ENCODE data around the gene LIMS2. TPM values are rescaled to one million over a fixed set of nuclear protein-coding genes. Genes with fewer than 3 reads are reported as not detected.

Gene LIMS2
- total and polyA plus RNA-seq, 2 donors (not counting 1 experiment from before 2014, with no cell fraction given), result 1.8 to 17.3 TPM

DNA sequence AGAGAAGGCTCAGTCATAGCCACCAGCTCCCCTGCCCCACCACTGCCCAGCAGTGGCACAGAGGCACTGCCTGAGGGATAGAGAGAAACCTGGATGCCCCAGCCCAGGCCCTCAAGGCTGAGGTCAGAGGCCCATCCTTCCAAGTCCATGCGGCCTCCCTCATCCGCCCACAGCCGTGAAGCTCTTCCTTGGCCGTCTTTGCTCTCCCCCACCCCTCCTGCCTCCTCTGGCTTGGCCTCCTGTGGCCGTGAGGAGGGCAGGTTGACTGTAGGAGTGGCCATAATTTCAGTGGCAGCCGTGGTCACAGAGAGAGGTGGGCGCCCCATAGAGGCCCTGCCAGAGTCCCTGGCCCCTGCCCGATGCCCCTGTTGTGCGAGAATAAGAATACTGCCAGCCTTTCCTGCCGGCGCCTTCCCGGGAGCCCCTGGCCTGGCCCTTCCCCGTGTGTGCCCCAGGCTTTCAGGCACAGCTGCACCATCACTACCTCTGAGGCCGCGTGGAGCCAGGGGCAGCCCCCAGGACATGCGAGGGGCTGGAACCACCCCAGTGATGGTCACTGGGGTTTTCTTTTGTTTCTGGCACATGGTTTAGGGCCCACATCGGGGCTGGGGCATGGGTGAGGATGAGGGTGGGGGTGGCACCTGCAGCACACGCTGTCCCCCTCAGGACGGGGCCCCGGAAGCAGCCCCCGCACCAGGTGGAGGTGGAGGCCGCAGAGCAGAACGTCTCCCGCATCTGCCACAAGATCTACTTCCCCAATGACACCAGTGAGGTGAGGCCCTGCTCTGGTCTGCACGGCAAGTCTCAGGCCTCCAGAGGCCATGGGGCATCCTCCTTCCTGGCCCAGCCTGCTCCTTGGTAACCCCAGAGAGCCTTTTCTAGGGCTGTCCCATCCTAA, 42.5 kb downstream of the LIMS2 start:
- no peak for DNase-seq (ENCODE audit: low read depth in 2 of 2)
- no peaks in the 10 kb centered on the region for H3K9me3 ChIP-seq (ENCODE audit: control insufficient read depth, insufficient read depth, low read depth, low read length)
- no peak overlapping the region for H2AFZ ChIP-seq (ENCODE audit: low read length)
- H3K4me2 ChIP-seq (ENCODE audit: extremely low read depth, insufficient read depth, low read length), result no peak overlapping the region
- H3K27me3 ChIP-seq (ENCODE audit: control insufficient read depth, insufficient read depth, low read length), result no peaks in the 10 kb centered on the region
- TF ChIP-seq, protein P1, sequence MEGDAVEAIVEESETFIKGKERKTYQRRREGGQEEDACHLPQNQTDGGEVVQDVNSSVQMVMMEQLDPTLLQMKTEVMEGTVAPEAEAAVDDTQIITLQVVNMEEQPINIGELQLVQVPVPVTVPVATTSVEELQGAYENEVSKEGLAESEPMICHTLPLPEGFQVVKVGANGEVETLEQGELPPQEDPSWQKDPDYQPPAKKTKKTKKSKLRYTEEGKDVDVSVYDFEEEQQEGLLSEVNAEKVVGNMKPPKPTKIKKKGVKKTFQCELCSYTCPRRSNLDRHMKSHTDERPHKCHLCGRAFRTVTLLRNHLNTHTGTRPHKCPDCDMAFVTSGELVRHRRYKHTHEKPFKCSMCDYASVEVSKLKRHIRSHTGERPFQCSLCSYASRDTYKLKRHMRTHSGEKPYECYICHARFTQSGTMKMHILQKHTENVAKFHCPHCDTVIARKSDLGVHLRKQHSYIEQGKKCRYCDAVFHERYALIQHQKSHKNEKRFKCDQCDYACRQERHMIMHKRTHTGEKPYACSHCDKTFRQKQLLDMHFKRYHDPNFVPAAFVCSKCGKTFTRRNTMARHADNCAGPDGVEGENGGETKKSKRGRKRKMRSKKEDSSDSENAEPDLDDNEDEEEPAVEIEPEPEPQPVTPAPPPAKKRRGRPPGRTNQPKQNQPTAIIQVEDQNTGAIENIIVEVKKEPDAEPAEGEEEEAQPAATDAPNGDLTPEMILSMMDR (conservative IDR thresholded peaks at IDR 0.05 in 1 of 2, IDR thresholded peaks at IDR 0.05 in 1 of 2; ENCODE audit: low read depth in 1 of 2, low read length in 2 of 2), result no peak
- TF ChIP-seq EZH2 (IDR thresholded peaks at IDR 0.05; ENCODE audit: low read length, missing control alignments), result no peak
- H3K9ac ChIP-seq (ENCODE audit: insufficient read depth, low read length), result no peak overlapping the region
- no peaks in the 10 kb centered on the region for H3K36me3 ChIP-seq (ENCODE audit: control insufficient read depth, insufficient read depth, low read length)
- H3K4me1 ChIP-seq (ENCODE audit: control insufficient read depth, extremely low read depth, insufficient read depth, low read length), result peaks cover 7% of the 10 kb centered on the region
- H4K20me1 ChIP-seq (ENCODE audit: control insufficient read depth, extremely low read depth, insufficient read depth, low read length), result no peaks in the 10 kb centered on the region
- H3K27ac ChIP-seq (ENCODE audit: insufficient read depth, low read length), result no peak overlapping the region
- no peaks in the 10 kb centered on the region for H3K79me2 ChIP-seq (ENCODE audit: control insufficient read depth, insufficient read depth, low read length)
- H3K4me3 ChIP-seq (replicated peaks in 1 of 4; ENCODE audit: control extremely low read depth in 1 of 4, insufficient read depth in 1 of 4, low read depth in 3 of 4, low read length in 4 of 4), result no peak overlapping the region

DNA sequence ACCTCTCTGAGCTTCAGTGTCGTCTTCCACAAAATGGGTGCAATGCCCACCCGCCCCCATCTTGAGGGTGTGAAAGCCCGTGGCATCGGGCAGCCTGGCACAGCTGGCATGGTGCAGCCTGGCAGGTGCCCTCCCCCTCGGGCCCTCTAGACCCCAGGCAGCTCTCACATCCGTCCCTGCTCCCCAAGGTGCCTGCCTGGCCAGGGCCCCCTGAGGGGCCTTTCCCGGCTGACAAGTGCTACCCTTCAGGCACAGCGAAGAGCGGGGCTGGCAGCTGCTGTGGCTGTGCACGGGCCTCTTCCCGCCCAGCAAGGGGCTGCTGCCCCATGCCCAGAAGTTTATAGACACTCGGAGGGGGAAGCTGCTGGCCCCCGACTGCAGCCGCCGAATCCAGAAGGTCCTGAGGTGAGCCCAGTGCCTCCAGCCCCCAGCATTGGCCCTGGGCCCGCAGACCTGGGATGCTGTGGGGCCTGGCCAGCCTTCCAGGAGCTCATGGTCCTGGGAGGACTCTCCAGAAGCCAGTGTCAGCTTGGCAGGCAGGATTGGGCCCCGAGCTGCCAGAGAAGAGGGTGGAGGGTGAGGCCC, 43.2 kb downstream of the LIMS2 start:
- Histone ChIP-seq H3K9ac (ENCODE audit: insufficient read depth, low read length) (no peak overlapping the region), H3K9me3 (ENCODE audit: control insufficient read depth, insufficient read depth, low read depth, low read length) (no peaks in the 10 kb centered on the region), H3K4me2 (ENCODE audit: extremely low read depth, insufficient read depth, low read length) (no peak overlapping the region), H3K4me1 (ENCODE audit: control insufficient read depth, extremely low read depth, insufficient read depth, low read length) (peaks cover under 1% of the 10 kb centered on the region), H2AFZ (ENCODE audit: low read length) (no peak overlapping the region), H3K27ac (ENCODE audit: insufficient read depth, low read length) (no peak overlapping the region), H3K4me3 (replicated peaks in 1 of 4; ENCODE audit: control extremely low read depth in 1 of 4, insufficient read depth in 1 of 4, low read depth in 3 of 4, low read length in 4 of 4) (no peak overlapping the region), H3K27me3 (ENCODE audit: control insufficient read depth, insufficient read depth, low read length) (no peaks in the 10 kb centered on the region), H4K20me1 (ENCODE audit: control insufficient read depth, extremely low read depth, insufficient read depth, low read length) (no peaks in the 10 kb centered on the region), H3K36me3 (ENCODE audit: control insufficient read depth, insufficient read depth, low read length) (no peaks in the 10 kb centered on the region), H3K79me2 (ENCODE audit: control insufficient read depth, insufficient read depth, low read length) (no peaks in the 10 kb centered on the region)
- no peak for DNase-seq (ENCODE audit: low read depth in 2 of 2)
- TF ChIP-seq, protein P1 (conservative IDR thresholded peaks at IDR 0.05 in 1 of 2, IDR thresholded peaks at IDR 0.05 in 1 of 2; ENCODE audit: low read depth in 1 of 2, low read length in 2 of 2), result no peak
- no peak for TF ChIP-seq EZH2 (IDR thresholded peaks at IDR 0.05; ENCODE audit: low read length, missing control alignments)

DNA sequence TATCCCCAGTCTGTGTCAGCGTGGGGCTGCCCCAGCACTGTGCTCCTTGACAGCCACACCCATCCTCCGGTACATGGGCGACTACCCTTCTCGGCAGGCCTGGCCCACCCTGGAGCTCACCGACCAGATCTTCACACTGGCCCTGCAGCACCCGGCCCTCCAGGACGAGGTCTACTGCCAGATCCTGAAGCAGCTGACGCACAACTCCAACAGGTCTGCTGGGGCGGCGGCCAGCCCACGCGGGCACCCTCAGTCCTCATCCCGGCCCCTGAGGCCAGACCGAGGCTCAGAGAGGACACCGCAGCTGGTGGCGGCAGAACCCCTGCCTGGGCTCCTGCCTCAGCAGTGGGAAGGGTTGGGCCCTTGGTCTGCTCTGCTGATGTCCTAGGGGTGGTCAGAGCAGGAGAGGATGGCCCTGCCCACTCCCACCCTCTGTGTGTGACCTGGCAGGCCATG, 43.8 kb downstream of the LIMS2 start:
- TF ChIP-seq, protein P1 (conservative IDR thresholded peaks at IDR 0.05 in 1 of 2, IDR thresholded peaks at IDR 0.05 in 1 of 2; ENCODE audit: low read depth in 1 of 2, low read length in 2 of 2), result no peak
- no peak for TF ChIP-seq EZH2 (IDR thresholded peaks at IDR 0.05; ENCODE audit: low read length, missing control alignments)
- Histone ChIP-seq H3K4me2 (ENCODE audit: extremely low read depth, insufficient read depth, low read length) (no peak overlapping the region), H4K20me1 (ENCODE audit: control insufficient read depth, extremely low read depth, insufficient read depth, low read length) (no peaks in the 10 kb centered on the region), H3K4me3 (replicated peaks in 1 of 4; ENCODE audit: control extremely low read depth in 1 of 4, insufficient read depth in 1 of 4, low read depth in 3 of 4, low read length in 4 of 4) (no peak overlapping the region), H3K27me3 (ENCODE audit: control insufficient read depth, insufficient read depth, low read length) (no peaks in the 10 kb centered on the region), H3K27ac (ENCODE audit: insufficient read depth, low read length) (no peak overlapping the region), H3K36me3 (ENCODE audit: control insufficient read depth, insufficient read depth, low read length) (no peaks in the 10 kb centered on the region), H3K4me1 (ENCODE audit: control insufficient read depth, extremely low read depth, insufficient read depth, low read length) (no peaks in the 10 kb centered on the region), H3K9me3 (ENCODE audit: control insufficient read depth, insufficient read depth, low read depth, low read length) (no peaks in the 10 kb centered on the region), H2AFZ (ENCODE audit: low read length) (no peak overlapping the region), H3K9ac (ENCODE audit: insufficient read depth, low read length) (no peak overlapping the region), H3K79me2 (ENCODE audit: control insufficient read depth, insufficient read depth, low read length) (no peaks in the 10 kb centered on the region)
- DNase-seq (ENCODE audit: low read depth in 2 of 2), result no peak

All from fibroblast of lung (primary cell).